DMS 273 treated with DMSO at 0.1 percent for 48 hours (cell line): ENCODE results near the gene ANHX.
"Not testable (repeated sequence)": the region's sequence is repeated elsewhere in the genome, so short reads cannot be mapped to it uniquely, and the experiment has no call there.

Experiments
- DNase-seq: peaks from one replicate; lab custom pipeline; 2025; lab: John Stamatoyannopoulos, UW

The ANHX gene

GRCh38 chr12:133235401-133236112 is at the start of gene ANHX:
Gene ANHX, minus strand, starts transcription at chr12:133235877. Its CDS starts 1,521 bp downstream, at chr12:133234356.
- DNase-seq, result no peak

- not testable (repeated sequence) for DNase-seq
Measured at GRCh38 chr12:133264668-133265067, 29.0 kb upstream of the ANHX start.

- DNase-seq, result no peak
Measured at GRCh38 chr12:133264173-133264572, 28.5 kb upstream of the ANHX start.

GRCh38 chr12:133256321-133256720 is 20.6 kb upstream of the ANHX start:
- DNase-seq, result no peak

- DNase-seq, result not testable (repeated sequence)
Measured at GRCh38 chr12:133255833-133256232, 20.2 kb upstream of the ANHX start.

GRCh38 chr12:133251732-133252131 is 16.1 kb upstream of the ANHX start:
- DNase-seq, result no peak

GRCh38 chr12:133236556-133236955 is 879 bp upstream of the ANHX start:
- DNase-seq, result no peak

- DNase-seq, result no peak
Measured at GRCh38 chr12:133236144-133236543, 467 bp upstream of the ANHX start.

- no peak for DNase-seq
Measured at GRCh38 chr12:133234971-133235370, 706 bp downstream of the ANHX start.

- DNase-seq, result no peak
Measured at GRCh38 chr12:133233993-133234564, 1.6 kb downstream of the ANHX start.

GRCh38 chr12:133233006-133233405 is 2.7 kb downstream of the ANHX start:
- DNase-seq, result no peak

- no peak for DNase-seq
Measured at GRCh38 chr12:133231001-133231400, 4.7 kb downstream of the ANHX start.

GRCh38 chr12:133227281-133227852 is 8.3 kb downstream of the ANHX start:
- DNase-seq, result no peak

GRCh38 chr12:133226690-133227089 is 9.0 kb downstream of the ANHX start:
- no peak for DNase-seq

- DNase-seq, result no peak
Measured at GRCh38 chr12:133225527-133225926, 10.2 kb downstream of the ANHX start.

- DNase-seq, result no peak
Measured at GRCh38 chr12:133222211-133222610, 13.5 kb downstream of the ANHX start.

- no peak for DNase-seq
Measured at GRCh38 chr12:133221241-133221640, 14.4 kb downstream of the ANHX start.

GRCh38 chr12:133220521-133220920 is 15.2 kb downstream of the ANHX start:
- no peak for DNase-seq

GRCh38 chr12:133217219-133217618 is 18.5 kb downstream of the ANHX start:
- DNase-seq, result no peak

- no peak for DNase-seq
Measured at GRCh38 chr12:133215724-133216123, 20.0 kb downstream of the ANHX start.

- DNase-seq, result no peak
Measured at GRCh38 chr12:133206390-133206789, 29.3 kb downstream of the ANHX start.

- DNase-seq, result no peak
Measured at GRCh38 chr12:133204264-133204603, 31.4 kb downstream of the ANHX start.
